OCI-LY1 (cell line): ENCODE results near the gene SLC7A8.

ENCODE experiments used
- H2AFZ ChIP-seq: fragments of 200-600 bp; sonication (generic), shearing (Covaris generic); 2 replicates; pipeline ENCODE4 v1.6.0; 2014; ENCODE audit warnings: antibody characterized with exemption, mild to moderate bottlenecking, low read length
- H3F3A ChIP-seq: fragments of 200-600 bp; sonication (generic), shearing (Covaris generic); 2 replicates; pipeline ENCODE4 v1.6.0; 2014; ENCODE audit warnings: mild to moderate bottlenecking, antibody characterized with exemption, low read length, moderate library complexity; ENCODE audit not compliant: insufficient read depth
- H3K27ac ChIP-seq: fragments of 200-600 bp; sonication (generic); 2 replicates; pipeline ENCODE4 v1.5.1; 2014; ENCODE audit warnings: low read length, mixed run types, mild to moderate bottlenecking, low read depth; ENCODE audit not compliant: poor library complexity, severe bottlenecking
- H3K27me3 ChIP-seq: fragments of 200-600 bp; sonication (generic); 2 replicates; pipeline ENCODE4 v1.6.0; 2014; ENCODE audit warnings: antibody characterized with exemption, mild to moderate bottlenecking, low read length, moderate library complexity; ENCODE audit not compliant: insufficient read depth
- H3K36me3 ChIP-seq: fragments of 200-600 bp; sonication (generic); 2 replicates; pipeline ENCODE4 v1.6.1; 2014; ENCODE audit warnings: mild to moderate bottlenecking, antibody characterized with exemption, low read length, moderate library complexity, mixed read lengths; ENCODE audit not compliant: insufficient read depth
- H3K4me1 ChIP-seq: fragments of 200-600 bp; sonication (generic); 2 replicates; pipeline ENCODE4 v1.5.1; 2014; ENCODE audit warnings: mild to moderate bottlenecking, low read length, moderate library complexity; ENCODE audit not compliant: insufficient read depth, severe bottlenecking
- H3K4me2 ChIP-seq: fragments of 200-600 bp; sonication (generic), shearing (Covaris generic); 2 replicates; pipeline ENCODE4 v1.6.1; 2014; ENCODE audit warnings: low read length
- H3K4me3 ChIP-seq: fragments of 200-600 bp; sonication (generic); 2 replicates; pipeline ENCODE4 v1.5.1; 2014; ENCODE audit warnings: low read length, low read depth, mild to moderate bottlenecking, mixed read lengths; ENCODE audit not compliant: poor library complexity, severe bottlenecking
- H3K79me2 ChIP-seq: fragments of 200-600 bp; shearing (Covaris generic); 2 replicates; pipeline ENCODE4 v1.6.1; 2016; ENCODE audit warnings: mixed run types, low read length, mixed read lengths; ENCODE audit not compliant: insufficient read depth
- H3K9ac ChIP-seq: fragments of 200-600 bp; sonication (generic), shearing (Covaris generic); 2 replicates; pipeline ENCODE4 v1.6.1; 2014; ENCODE audit warnings: mild to moderate bottlenecking, low read length, mixed read lengths
- H3K9me2 ChIP-seq: fragments of 200-600 bp; sonication (generic), shearing (Covaris generic); 2 replicates; pipeline ENCODE4 v1.6.1; 2014; ENCODE audit warnings: low read depth, mild to moderate bottlenecking, low read length, mixed read lengths
- H3K9me3 ChIP-seq: fragments of 200-600 bp; shearing (Covaris generic); 2 replicates; pipeline ENCODE4 v1.6.1; 2014; ENCODE audit warnings: low read length, mixed read lengths
- H4K20me1 ChIP-seq: fragments of 200-600 bp; sonication (generic), shearing (Covaris generic); 2 replicates; pipeline ENCODE4 v1.6.0; 2016; ENCODE audit warnings: mild to moderate bottlenecking, low read length; ENCODE audit not compliant: insufficient read depth
- CTCF ChIP-seq: fragments of 200-600 bp; sonication (generic), shearing (Covaris generic); IDR thresholded peaks from 2 replicates; pipeline ENCODE4 v1.5.1; 2017; ENCODE audit warnings: mild to moderate bottlenecking, antibody characterized with exemption, low read length, moderate library complexity, mixed read lengths
- EZH2 ChIP-seq: fragments of 200-600 bp; sonication (generic), shearing (Covaris generic); IDR thresholded peaks from 2 replicates; pipeline ENCODE4 v1.8.0; 2017; ENCODE audit warnings: borderline replicate concordance, mixed run types, mild to moderate bottlenecking, antibody characterized with exemption, low read length, moderate library complexity, mixed read lengths

Gene SLC7A8

DNA sequence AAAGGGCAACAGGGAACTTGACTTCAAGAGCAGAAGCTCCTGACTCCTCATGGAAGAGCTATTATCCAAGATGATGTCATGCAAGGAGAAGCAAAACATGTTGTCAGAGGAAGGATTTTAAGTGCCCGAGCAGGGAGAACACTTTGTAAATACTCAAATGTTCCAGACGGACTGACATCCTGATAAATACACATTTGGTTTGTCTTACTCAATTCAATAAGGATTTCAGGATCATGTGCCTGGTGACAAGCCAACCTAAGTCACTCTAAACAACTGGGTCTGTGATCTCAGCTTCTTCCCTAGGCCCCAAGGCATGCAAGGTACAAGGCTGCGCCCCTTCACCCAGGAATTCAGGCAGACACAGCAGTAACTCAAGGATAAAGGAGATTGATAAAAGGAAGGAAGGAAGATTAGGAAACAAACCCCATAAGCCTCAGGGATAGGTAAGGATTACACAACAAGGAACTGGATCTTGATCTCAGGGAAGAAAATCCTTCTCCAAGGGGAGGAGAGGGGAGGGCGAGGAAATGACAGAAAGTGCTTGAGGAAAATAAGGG lies 37.6 kb downstream of the SLC7A8 start:
- Histone ChIP-seq H3F3A (no peaks in the 10 kb centered on the region), H2AFZ (no peak overlapping the region), H3K9me3 (no peaks in the 10 kb centered on the region), H3K79me2 (no peaks in the 10 kb centered on the region), H3K4me1 (no peaks in the 10 kb centered on the region), H3K27me3 (peaks cover 11% of the 10 kb centered on the region; the same call in 1 of the 2 replicates), H4K20me1 (no peaks in the 10 kb centered on the region), H3K4me3 (no peak overlapping the region), H3K9me2 (no peaks in the 10 kb centered on the region), H3K9ac (no peak overlapping the region), H3K4me2 (no peak overlapping the region), H3K27ac (no peak overlapping the region), H3K36me3 (no peaks in the 10 kb centered on the region)
- no peak for TF ChIP-seq CTCF
- TF ChIP-seq EZH2 = no peak

DNA sequence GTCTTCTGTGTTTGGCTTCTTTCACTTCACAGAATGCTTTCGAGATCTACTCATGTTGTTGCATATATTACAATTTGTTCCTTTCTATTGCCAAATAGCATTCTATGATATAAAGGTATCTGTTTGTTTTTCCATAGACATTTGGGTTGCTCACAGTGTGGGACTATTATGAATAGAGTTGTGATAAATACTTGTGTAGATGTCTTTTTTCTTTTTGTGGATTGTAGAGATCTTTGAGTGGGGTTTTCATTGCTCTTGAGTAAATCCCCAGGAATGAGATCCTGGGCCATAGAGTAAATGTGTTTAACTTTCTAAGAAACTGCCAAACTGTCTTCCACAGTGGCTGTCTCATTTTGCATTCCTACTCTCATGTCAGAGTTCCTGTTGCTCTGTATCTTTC lies 39.5 kb downstream of the SLC7A8 start:
- no peak overlapping the region for H2AFZ ChIP-seq
- no peak overlapping the region for H3K9ac ChIP-seq
- no peaks in the 10 kb centered on the region for H3K36me3 ChIP-seq
- no peaks in the 10 kb centered on the region for H4K20me1 ChIP-seq
- H3K4me3 ChIP-seq = no peak overlapping the region
- H3F3A ChIP-seq = no peaks in the 10 kb centered on the region
- no peak for TF ChIP-seq EZH2
- TF ChIP-seq CTCF = no peak
- H3K9me2 ChIP-seq = no peaks in the 10 kb centered on the region
- no peak overlapping the region for H3K4me2 ChIP-seq
- no peaks in the 10 kb centered on the region for H3K9me3 ChIP-seq
- H3K79me2 ChIP-seq = no peaks in the 10 kb centered on the region
- H3K27me3 ChIP-seq = peaks cover 6% of the 10 kb centered on the region; the same call in 1 of the 2 replicates
- no peaks in the 10 kb centered on the region for H3K4me1 ChIP-seq
- no peak overlapping the region for H3K27ac ChIP-seq

- Histone ChIP-seq H2AFZ (no peak overlapping the region), H3K9me3 (no peaks in the 10 kb centered on the region), H3F3A (no peaks in the 10 kb centered on the region), H3K9me2 (no peaks in the 10 kb centered on the region), H3K4me2 (no peak overlapping the region), H3K4me3 (no peak overlapping the region), H3K79me2 (no peaks in the 10 kb centered on the region), H3K36me3 (no peaks in the 10 kb centered on the region), H3K4me1 (no peaks in the 10 kb centered on the region), H3K27ac (no peak overlapping the region), H3K9ac (no peak overlapping the region), H4K20me1 (no peaks in the 10 kb centered on the region), H3K27me3 (peaks cover 6% of the 10 kb centered on the region; the same call in 1 of the 2 replicates)
- TF ChIP-seq CTCF = no peak
Observed at GRCh38 chr14:23142826-23143225, 40.6 kb downstream of the SLC7A8 start.
